NCI-H345 treated with DMSO at 0.1 percent for 48 hours (cell line): ENCODE measurements around the gene MACO1.

Experiments
- DNase-seq: peaks from one replicate; lab custom pipeline; 2025; ENCODE audit not compliant: unreplicated experiment; lab: John Stamatoyannopoulos, UW

Gene MACO1

DNA sequence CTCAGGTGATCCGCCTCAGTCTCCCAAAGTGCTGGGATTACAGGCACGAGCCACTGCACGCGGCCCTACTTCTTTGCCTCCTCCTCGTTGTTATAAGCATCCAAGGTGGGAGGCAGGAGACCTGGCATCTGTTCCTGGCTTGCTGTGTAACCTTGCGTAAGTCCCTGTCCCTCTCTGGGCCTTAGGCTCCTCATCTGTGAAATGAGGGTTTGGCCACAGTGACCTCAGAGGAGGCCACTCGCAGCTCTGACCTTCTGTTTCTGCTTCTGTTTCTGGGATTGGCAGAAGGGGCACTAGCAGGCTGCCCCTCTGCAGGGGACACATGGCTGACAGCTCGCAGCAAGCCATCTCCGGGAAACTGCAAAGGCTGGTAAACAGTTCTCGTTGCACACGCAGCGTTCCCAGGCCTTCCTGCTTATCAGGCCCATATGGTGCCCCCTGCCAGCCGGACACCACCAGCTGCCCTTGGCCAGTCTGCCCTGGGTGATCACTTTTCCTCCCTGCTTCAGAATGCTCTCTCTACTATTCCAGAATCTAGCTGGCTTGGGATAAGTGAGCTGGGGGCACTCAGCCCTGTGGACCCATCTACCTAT, 110.1 kb downstream of the MACO1 start:
- no peak for DNase-seq

DNA sequence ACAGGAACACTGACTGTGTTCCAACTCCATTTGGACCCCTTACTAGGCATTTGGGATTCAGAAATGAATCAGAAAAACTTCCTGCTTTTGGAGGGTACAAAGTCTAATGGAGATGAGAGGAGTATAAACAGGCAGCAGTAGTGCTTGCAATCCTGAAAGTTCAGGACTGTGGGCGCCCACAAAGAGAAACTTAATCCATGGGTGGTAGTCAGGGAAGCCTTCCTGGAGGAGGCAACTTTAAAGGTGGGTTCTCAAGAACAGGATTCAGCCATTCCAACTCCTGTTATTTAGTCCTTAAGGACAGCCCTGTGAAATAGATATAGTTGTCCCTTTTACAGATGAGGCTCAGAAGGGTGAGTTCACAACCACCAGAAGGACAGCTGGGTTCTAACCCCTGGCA, 110.7 kb downstream of the MACO1 start:
- DNase-seq, result no peak

- no peak for DNase-seq
Observed at GRCh38 chr1:25541889-25542658, 111.4 kb downstream of the MACO1 start.

DNA sequence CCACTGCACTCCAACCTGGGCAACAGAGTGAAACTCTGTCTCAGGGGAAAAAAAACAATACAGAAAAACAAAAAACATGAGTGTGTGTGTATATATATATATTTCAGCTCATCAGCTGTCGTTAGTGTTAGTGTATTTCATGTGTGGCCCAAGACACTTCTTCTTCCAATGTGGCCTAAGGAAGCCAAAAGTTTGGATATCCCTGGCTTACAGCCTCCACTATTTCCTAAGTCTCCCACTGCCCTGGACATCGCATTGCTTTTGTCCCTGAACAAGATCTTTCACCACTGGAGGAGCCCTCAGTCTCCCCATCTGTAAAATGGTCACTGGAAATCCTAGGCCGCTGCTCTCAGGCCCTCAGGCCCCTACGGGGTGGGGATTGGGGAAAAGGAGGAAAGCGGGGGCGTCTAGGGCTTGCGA, 112.3 kb downstream of the MACO1 start:
- no peak for DNase-seq

- peak; percentile 14 for DNase-seq
Observed at GRCh38 chr1:25543425-25544242, 112.9 kb downstream of the MACO1 start, which contains the start of gene LDLRAP1. Gene LDLRAP1 (plus strand): TSS chr1:25543606. CDS start chr1:25543699, 93 bp downstream.

DNA sequence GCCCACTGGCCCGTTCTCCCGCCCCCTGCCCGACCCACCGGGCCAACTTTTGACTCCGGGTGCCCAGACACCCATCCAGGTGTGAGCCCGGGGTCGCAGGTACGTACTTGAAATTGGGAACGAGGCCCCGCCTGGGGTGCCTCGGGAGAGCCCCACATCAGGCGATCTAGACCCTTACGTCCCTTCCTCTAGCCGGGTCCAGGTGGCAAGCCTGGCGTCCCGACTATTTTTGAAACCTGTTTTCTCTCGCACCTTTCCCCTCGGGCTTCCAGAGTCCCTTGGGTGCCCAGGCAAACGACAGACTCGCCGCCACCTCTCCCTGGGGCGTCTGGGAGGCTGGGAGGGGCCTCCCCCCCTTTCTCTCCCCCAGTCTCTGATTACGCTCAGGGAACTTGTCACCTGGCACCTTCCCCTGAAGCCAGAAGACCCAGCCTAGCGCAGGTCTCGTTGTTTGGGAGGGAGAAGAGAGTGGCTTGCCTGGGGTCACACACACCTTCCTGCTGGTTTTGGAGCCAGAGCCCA, 113.6 kb downstream of the MACO1 start:
- DNase-seq, result no peak

DNA sequence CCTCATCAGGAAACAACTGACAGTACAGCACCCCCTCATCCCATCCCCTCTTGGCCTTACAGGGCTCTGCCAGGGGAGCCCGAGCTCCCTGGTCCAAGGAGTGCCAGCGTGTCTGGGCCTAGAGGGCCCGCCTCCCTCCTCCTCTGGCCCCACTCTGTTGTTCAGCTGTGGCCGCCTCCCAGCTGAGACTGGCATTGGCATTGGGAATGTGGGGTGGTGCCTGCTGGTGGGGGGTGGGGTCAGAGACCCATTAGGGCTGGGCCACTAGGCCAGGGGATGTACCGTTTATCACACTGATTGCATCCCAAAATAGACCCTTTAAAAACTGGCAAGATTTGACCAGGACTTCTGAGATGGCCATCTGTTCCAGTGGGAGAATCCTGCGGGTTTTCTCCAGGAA, 114.1 kb downstream of the MACO1 start:
- DNase-seq, result no peak

DNA sequence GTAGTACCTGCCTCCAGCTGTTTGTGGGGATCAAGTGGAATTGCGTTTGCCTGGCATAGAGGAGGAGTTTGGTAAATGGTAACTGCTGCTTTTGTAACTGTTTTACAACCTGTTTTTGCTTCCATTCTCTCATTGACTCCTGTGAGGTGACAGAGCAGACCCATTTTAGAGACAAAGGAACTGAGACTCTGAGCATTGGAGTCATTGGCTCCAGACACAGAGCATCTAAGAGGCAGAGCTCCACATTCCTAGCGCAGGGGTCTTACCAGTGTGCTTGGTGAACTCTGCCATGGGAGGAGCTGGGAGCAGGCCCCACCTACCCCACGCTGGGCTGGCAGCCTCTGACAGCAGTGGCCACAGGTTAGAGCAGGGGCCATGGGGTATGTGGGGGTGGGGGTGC, 115.1 kb downstream of the MACO1 start:
- no peak for DNase-seq

DNA sequence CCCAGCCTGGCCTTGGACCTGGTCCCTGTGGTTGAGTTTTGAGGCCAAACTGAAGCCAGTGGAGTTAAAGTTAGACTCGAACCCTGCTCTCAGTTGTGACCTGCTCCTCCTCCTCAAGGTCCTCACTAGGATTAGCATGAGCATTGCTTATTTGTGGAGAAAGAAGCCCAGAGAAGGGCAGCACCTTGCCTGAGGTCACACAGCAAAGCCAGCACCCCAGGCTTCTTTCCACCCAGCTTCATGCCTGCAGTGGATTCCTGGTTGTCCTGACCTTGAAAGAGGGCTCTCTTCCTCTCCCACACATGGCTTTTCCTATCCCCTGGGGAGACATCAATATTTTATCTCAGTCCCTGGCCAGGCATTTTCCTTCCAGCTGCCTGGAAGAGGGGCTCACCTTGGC, 115.5 kb downstream of the MACO1 start:
- DNase-seq, result no peak

- no peak for DNase-seq
Observed at GRCh38 chr1:25548601-25549000, 117.9 kb downstream of the MACO1 start.

- DNase-seq, result no peak
Observed at GRCh38 chr1:25549273-25550154, 118.8 kb downstream of the MACO1 start.
